T-cell (primary cell): Measurements from ENCODE around the gene BICC1. TPM values are rescaled to one million over a fixed set of nuclear protein-coding genes. Genes with fewer than 3 reads are reported as not detected.

Experiments used
- ATAC-seq, 4 experiments: fragments of 200-7000 bp in 3 of 4; fragments of 150-1000 bp in 1 of 4; cut with Tn5 transposase; replicated peaks in 1 of 4; 1 replicate in 3 of 4; 2 replicates in 1 of 4; pipeline ENCODE4 v1.10.0; 2021; ENCODE audit warnings: moderate library complexity in 3 of 4, mild to moderate bottlenecking in 2 of 4, moderate number of reproducible peaks in 1 of 4
- CTCF ChIA-PET, 2 donors: fragments of 300-600 bp; sonication (Branson Sonifier 250); formaldehyde crosslinking; loops; one replicate each; lab custom pipeline; 2022; ENCODE audit warnings: antibody characterized with exemption in 2 of 2; lab: Charles Lee
- POLR2A ChIA-PET, 2 donors: fragments of 300-600 bp; sonication (Branson Sonifier 250); formaldehyde crosslinking; loops; one replicate each; lab custom pipeline; 2022; ENCODE audit warnings: antibody characterized with exemption in 2 of 2; lab: Charles Lee
- DNase-seq, 35 experiments: peaks; one replicate each; pipeline versions ENCODE4 v3.0.0 to v3.0.0-alpha.2; 2013 to 2023
- H3K27ac ChIP-seq: one replicate; pipeline ENCODE4 v1.5.1; 2013; ENCODE audit warnings: low read length
- H3K27me3 ChIP-seq, 2 experiments: replicated peaks in 1 of 2; 1 replicate in 1 of 2; 2 replicates in 1 of 2; pipeline versions ENCODE4 v1.6.1 to v1.7.0; 2013; ENCODE audit warnings: low read length in 1 of 2, mixed read lengths in 1 of 2; ENCODE audit not compliant: control insufficient read depth in 2 of 2, insufficient read depth in 2 of 2; ENCODE audit errors: extremely low read depth in 1 of 2
- H3K36me3 ChIP-seq, 2 donors: 1 replicate in 1 of 2; 2 replicates in 1 of 2; pipeline versions ENCODE4 v1.6.1 to v1.7.0; 2013; ENCODE audit warnings: low read length in 1 of 2; ENCODE audit not compliant: control insufficient read depth in 2 of 2, insufficient read depth in 1 of 2; ENCODE audit errors: extremely low read depth in 1 of 2
- H3K4me1 ChIP-seq, 2 experiments: 1 replicate in 1 of 2; 2 replicates in 1 of 2; pipeline versions ENCODE4 v1.6.1 to v1.7.0; 2013; ENCODE audit warnings: low read length in 2 of 2, mixed read lengths in 1 of 2; ENCODE audit not compliant: insufficient read depth in 2 of 2, control insufficient read depth in 1 of 2; ENCODE audit errors: extremely low read depth in 1 of 2
- H3K4me3 ChIP-seq, 2 donors: 1 replicate in 1 of 2; 2 replicates in 1 of 2; pipeline versions ENCODE4 v1.5.1 to v1.7.0; 2013; ENCODE audit warnings: mild to moderate bottlenecking in 2 of 2, low read length in 1 of 2, moderate library complexity in 1 of 2; ENCODE audit not compliant: control insufficient read depth in 1 of 2; ENCODE audit errors: extremely low read depth in 1 of 2
- H3K9me3 ChIP-seq: 2 replicates; pipeline ENCODE4 v1.7.0; 2013
- H3K27ac Mint-ChIP-seq, 2 donors: one replicate each; pipeline ENCODE4 v1.8.0; 2020 to 2021; ENCODE audit warnings: mild to moderate bottlenecking in 2 of 2, mixed read lengths in 2 of 2
- H3K27me3 Mint-ChIP-seq, 2 donors: one replicate each; pipeline ENCODE4 v1.8.0; 2021 to 2022; ENCODE audit warnings: mixed read lengths in 2 of 2
- H3K36me3 Mint-ChIP-seq: one replicate; pipeline ENCODE4 v1.8.0; 2021; ENCODE audit warnings: mixed read lengths
- H3K4me1 Mint-ChIP-seq, 3 donors: one replicate each; pipeline ENCODE4 v1.8.0; 2020 to 2022; ENCODE audit warnings: mixed read lengths in 3 of 3, mild to moderate bottlenecking in 1 of 3
- H3K4me3 Mint-ChIP-seq, 3 donors: one replicate each; pipeline ENCODE4 v1.8.0; 2020 to 2022; ENCODE audit warnings: mild to moderate bottlenecking in 3 of 3, mixed read lengths in 3 of 3, moderate library complexity in 3 of 3
- H3K9me3 Mint-ChIP-seq, 3 donors: one replicate each; pipeline ENCODE4 v1.8.0; 2020 to 2022; ENCODE audit warnings: mixed read lengths in 3 of 3
- WGBS: methylation state at CpG from one replicate; pipeline ENCODE4 v1.1.5; 2013; ENCODE audit warnings: missing lambda C conversion rate; ENCODE audit not compliant: insufficient coverage; 5-methylcytosine and 5-hydroxymethylcytosine counted together
- total RNA-seq, 35 experiments: library from RNA in 6 of 35; stranded (reverse) in 6 of 35; fragments of 120-200 nt in 1 of 35; gene quantifications; one replicate each; pipeline versions ENCODE4 v1.2.1 to v1.2.4 and lab custom pipeline; 2013 to 2026

BICC1 gene
- under 1 TPM in 3 of 5 donors, not detected in 2; 0.06 to 0.09 (median 0.07) TPM for total RNA-seq
- total RNA-seq (2013): 0.09 TPM
- 0 to 0.31 (median 0.06) reads per million in 29 experiments for total RNA-seq (lab: John Stamatoyannopoulos, UW)

- Mint-ChIP-seq H3K9me3 (no peaks in the 10 kb centered on the region), H3K4me3 (peak within 1 kb of the TSS; percentile 59 to 80 (median 69)), H3K36me3 (no peaks in the 10 kb centered on the region), H3K27ac (peak within 1 kb of the TSS in 1 of 2 donors; percentile 0), H3K27me3 (peaks cover 24 to 33% of the 10 kb centered on the region in 2 donors), H3K4me1 (peaks cover 12 to 17% (median 13%) of the 10 kb centered on the region in 3 donors)
- Histone ChIP-seq H3K4me1 (peaks cover 2 to 8% of the 10 kb centered on the region in 2 experiments), H3K27me3 (peaks cover 5 to 20% of the 10 kb centered on the region in 2 experiments), H3K36me3 (no peaks in the 10 kb centered on the region), H3K9me3 (no peaks in the 10 kb centered on the region), H3K4me3 (peak within 1 kb of the TSS in 1 of 2 donors; percentile 55), H3K27ac (no peak within 1 kb of the TSS)
- 2% methylated on average over 82 of the region's 82 CpGs for WGBS
- ATAC-seq (peak; percentile 19 to 49 (median 36)), DNase-seq (peak in 1 of 35 experiments; percentile 0)
- POLR2A ChIA-PET: no interaction called here
- CTCF ChIA-PET: no interaction called here
These were observed at the start of gene BICC1 for GRCh38 chr10:58512491-58513187. Gene BICC1 (plus strand): TSS chr10:58512872. CDS start chr10:58513144, 272 bp downstream.

DNA sequence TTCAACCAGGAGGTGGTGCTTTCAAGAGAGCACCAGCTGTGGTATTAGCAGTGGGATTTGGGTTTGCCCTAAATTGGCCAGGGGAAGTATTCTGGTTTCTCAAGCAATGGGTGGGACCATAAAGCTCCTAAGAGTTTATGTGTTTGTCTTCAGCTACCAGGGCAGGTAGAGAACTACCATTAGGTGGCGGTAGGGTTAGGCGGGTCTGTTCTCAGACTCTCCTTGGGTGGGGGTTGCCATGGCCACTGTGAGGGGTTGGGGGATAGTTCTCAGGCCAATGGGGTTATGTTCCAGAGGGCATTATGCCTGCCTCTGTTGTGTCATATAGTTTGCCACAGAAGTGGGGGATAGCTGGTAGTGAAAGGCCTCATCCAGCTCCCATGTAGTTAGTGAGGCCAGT is 47.7 kb upstream of the BICC1 start:
- no peaks in the 10 kb centered on the region for H3K27me3 ChIP-seq
- ATAC-seq (no peak), DNase-seq (no peak)
- no peaks in the 10 kb centered on the region for H3K4me1 ChIP-seq
- no peaks in the 10 kb centered on the region for H3K4me1 Mint-ChIP-seq
- H3K36me3 Mint-ChIP-seq: no peaks in the 10 kb centered on the region
- 90% methylated on average over 2 of the region's 2 CpGs for WGBS
- no peaks in the 10 kb centered on the region for H3K9me3 ChIP-seq
- POLR2A ChIA-PET: no interaction called here
- no peak overlapping the region for H3K27ac ChIP-seq
- H3K36me3 ChIP-seq: no peaks in the 10 kb centered on the region
- CTCF ChIA-PET: no interaction called here
- H3K4me3 Mint-ChIP-seq: no peak overlapping the region
- H3K27me3 Mint-ChIP-seq: peaks cover 16 to 26% of the 10 kb centered on the region in 2 donors
- H3K4me3 ChIP-seq: no peak overlapping the region
- no peak overlapping the region for H3K27ac Mint-ChIP-seq
- peaks cover 8 to 13% (median 9%) of the 10 kb centered on the region in 3 donors for H3K9me3 Mint-ChIP-seq

GRCh38 chr10:58465629-58466028 is 47.0 kb upstream of the BICC1 start:
- Histone ChIP-seq H3K9me3 (no peaks in the 10 kb centered on the region), H3K27me3 (no peaks in the 10 kb centered on the region), H3K36me3 (no peaks in the 10 kb centered on the region), H3K4me1 (no peaks in the 10 kb centered on the region), H3K4me3 (no peak overlapping the region), H3K27ac (no peak overlapping the region)
- WGBS: 60% methylated on average over 1 of the region's 4 CpGs
- DNase-seq (no peak), ATAC-seq (no peak)
- H3K27ac Mint-ChIP-seq: no peak overlapping the region
- no peaks in the 10 kb centered on the region for H3K36me3 Mint-ChIP-seq
- no peak overlapping the region for H3K4me3 Mint-ChIP-seq
- ChIA-PET POLR2A (no interaction called here), CTCF (no interaction called here)
- H3K27me3 Mint-ChIP-seq: peaks cover 18 to 29% of the 10 kb centered on the region in 2 donors
- peaks cover 8 to 13% (median 9%) of the 10 kb centered on the region in 3 donors for H3K9me3 Mint-ChIP-seq
- no peaks in the 10 kb centered on the region for H3K4me1 Mint-ChIP-seq

GRCh38 chr10:58467931-58468635 is 44.6 kb upstream of the BICC1 start:
- Histone ChIP-seq H3K27ac (no peak overlapping the region), H3K36me3 (no peaks in the 10 kb centered on the region), H3K27me3 (peaks cover 2% of the 10 kb centered on the region in 2 experiments), H3K9me3 (no peaks in the 10 kb centered on the region), H3K4me1 (no peaks in the 10 kb centered on the region), H3K4me3 (no peak overlapping the region)
- no peak overlapping the region for H3K4me3 Mint-ChIP-seq
- peaks cover 3 to 5% (median 3%) of the 10 kb centered on the region in 3 donors for H3K9me3 Mint-ChIP-seq
- DNase-seq (no peak), ATAC-seq (no peak)
- no peaks in the 10 kb centered on the region for H3K4me1 Mint-ChIP-seq
- H3K27me3 Mint-ChIP-seq: peaks cover 18 to 33% of the 10 kb centered on the region in 2 donors
- no peak overlapping the region for H3K27ac Mint-ChIP-seq
- H3K36me3 Mint-ChIP-seq: no peaks in the 10 kb centered on the region
- POLR2A ChIA-PET: no interaction called here
- no CpG with 5 or more reads among the region's 2 CpGs for WGBS
- CTCF ChIA-PET: interaction anchor here in 1 of 2 donors (0.7 kb wide), 1 partner anchor 36 kb away, joined by 4 read pairs; no protein-coding TSS in a partner anchor

DNA sequence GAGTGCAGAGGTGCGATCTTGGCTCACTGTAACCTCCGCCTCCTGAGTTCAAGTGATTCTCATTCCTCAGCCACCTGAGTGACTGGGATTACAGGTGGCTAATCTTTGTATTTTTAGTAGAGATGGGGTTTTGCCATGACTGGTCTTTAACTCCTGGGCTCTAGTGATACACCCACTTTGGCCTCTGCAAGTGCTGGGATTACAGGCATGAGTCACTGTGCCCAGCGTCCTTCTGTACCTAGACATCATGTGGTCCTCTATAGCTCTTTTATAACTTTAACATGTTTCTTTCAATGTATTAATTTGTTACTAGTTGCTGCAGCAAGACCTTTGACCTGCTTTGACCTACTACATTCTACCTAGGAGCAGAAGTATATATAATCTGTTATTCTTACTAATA is 38.7 kb upstream of the BICC1 start:
- CTCF ChIA-PET: no interaction called here
- H3K9me3 Mint-ChIP-seq: no peaks in the 10 kb centered on the region
- peaks cover 2 to 9% of the 10 kb centered on the region in 2 experiments for H3K27me3 ChIP-seq
- H3K36me3 Mint-ChIP-seq: no peaks in the 10 kb centered on the region
- peaks cover 6 to 27% of the 10 kb centered on the region in 2 donors for H3K27me3 Mint-ChIP-seq
- ATAC-seq: no peak
- DNase-seq: no peak
- no CpG with 5 or more reads among the region's 3 CpGs for WGBS
- H3K27ac ChIP-seq: no peak overlapping the region
- no peaks in the 10 kb centered on the region for H3K4me1 ChIP-seq
- H3K4me3 ChIP-seq: no peak overlapping the region
- no peak overlapping the region for H3K27ac Mint-ChIP-seq
- no peaks in the 10 kb centered on the region for H3K36me3 ChIP-seq
- H3K4me3 Mint-ChIP-seq: no peak overlapping the region
- no peaks in the 10 kb centered on the region for H3K9me3 ChIP-seq
- peaks cover 0 to 2% (median 1%) of the 10 kb centered on the region in 3 donors for H3K4me1 Mint-ChIP-seq
- POLR2A ChIA-PET: no interaction called here

DNA sequence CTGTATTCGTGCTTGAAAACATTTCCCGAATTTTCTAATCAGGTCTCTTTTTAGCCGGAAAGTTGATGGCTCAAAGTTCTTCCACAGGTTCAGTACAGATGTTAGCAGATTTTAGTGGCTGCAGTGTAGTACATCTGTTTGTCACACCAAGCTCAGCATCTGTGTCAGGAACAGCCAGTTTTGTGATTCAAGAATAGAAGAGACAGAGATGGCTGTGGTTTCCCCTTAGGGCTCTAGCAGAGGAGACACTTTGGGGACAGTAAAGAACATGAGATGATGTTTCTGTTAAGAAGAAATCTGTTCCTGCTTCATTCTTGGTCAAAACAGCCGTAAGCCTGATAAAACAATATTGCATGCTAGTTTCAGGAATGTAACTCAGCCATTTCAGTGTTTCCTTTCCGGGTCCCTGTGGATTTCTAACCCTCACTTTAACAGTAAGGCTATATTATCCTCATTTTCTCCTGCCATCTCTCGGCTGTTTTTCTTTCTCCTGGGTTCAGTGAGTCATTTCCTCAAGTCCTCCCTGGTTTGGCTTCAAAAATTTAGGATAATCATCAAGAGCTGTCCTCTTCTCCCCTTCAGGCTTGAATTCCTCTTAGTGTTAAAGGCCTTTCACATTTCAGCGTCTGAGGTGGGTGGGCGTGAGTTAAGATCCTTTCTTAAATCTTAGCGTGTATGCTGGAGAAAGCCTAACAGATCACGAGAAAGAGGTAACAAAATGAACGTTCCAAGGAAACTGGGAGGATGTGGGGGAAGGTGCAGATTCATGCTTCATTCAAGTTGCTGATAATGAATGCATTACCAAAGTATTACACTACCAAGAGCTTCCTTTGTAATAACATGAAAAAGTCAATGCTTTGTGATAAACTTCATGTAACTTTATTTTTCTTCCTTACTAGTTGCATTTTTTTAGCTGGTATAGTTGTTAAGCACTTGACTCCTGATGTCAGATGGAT is 37.1 kb upstream of the BICC1 start:
- no peak overlapping the region for H3K4me3 ChIP-seq
- no peaks in the 10 kb centered on the region for H3K36me3 Mint-ChIP-seq
- no peaks in the 10 kb centered on the region for H3K36me3 ChIP-seq
- DNase-seq: no peak
- no peaks in the 10 kb centered on the region for H3K9me3 ChIP-seq
- CTCF ChIA-PET: no interaction called here
- H3K4me1 ChIP-seq: no peaks in the 10 kb centered on the region
- H3K27ac Mint-ChIP-seq: no peak overlapping the region
- POLR2A ChIA-PET: no interaction called here
- no peaks in the 10 kb centered on the region for H3K9me3 Mint-ChIP-seq
- H3K27me3 ChIP-seq: peaks cover 2 to 9% of the 10 kb centered on the region in 2 experiments
- peaks cover 0 to 2% (median 1%) of the 10 kb centered on the region in 3 donors for H3K4me1 Mint-ChIP-seq
- H3K27me3 Mint-ChIP-seq: peaks cover 9 to 29% of the 10 kb centered on the region in 2 donors
- H3K4me3 Mint-ChIP-seq: no peak overlapping the region
- no peak overlapping the region for H3K27ac ChIP-seq
- ATAC-seq: no peak
- 95% methylated on average over 6 of the region's 11 CpGs for WGBS
